Fibroblast of the aortic adventitia (primary cell): ENCODE results near the gene ABI3BP. TPM values are rescaled to one million over a fixed set of nuclear protein-coding genes. Genes with fewer than 3 reads are reported as not detected.
A peak's percentile ranks its signal among the peaks of the same experiment; 100 is the strongest.

ENCODE experiments used
- DNase-seq: peaks from one replicate; pipeline ENCODE4 v3.0.0-alpha.2; 2010; ENCODE audit warnings: low read depth
- H3K4me3 ChIP-seq: 2 replicates; pipeline ENCODE4 v1.5.1; 2011; ENCODE audit warnings: low read depth, mild to moderate bottlenecking, control low read depth, low read length, moderate library complexity
- total RNA-seq: library from RNA; depleted of rRNA; stranded (reverse); fragments of >200 nt; gene quantifications from 2 replicates; pipeline ENCODE4 v1.2.3, GENCODE V29; 2012; ENCODE audit warnings: low replicate concordance
- TF ChIP-seq, protein P1 (sequence below): IDR thresholded peaks from 2 replicates; pipeline ENCODE4 v1.5.1; 2011; ENCODE audit warnings: mild to moderate bottlenecking, low read length, control low read depth, inconsistent platforms; ENCODE audit not compliant: insufficient read depth

The ABI3BP gene
- total RNA-seq, 1 donor: 108 TPM

DNA sequence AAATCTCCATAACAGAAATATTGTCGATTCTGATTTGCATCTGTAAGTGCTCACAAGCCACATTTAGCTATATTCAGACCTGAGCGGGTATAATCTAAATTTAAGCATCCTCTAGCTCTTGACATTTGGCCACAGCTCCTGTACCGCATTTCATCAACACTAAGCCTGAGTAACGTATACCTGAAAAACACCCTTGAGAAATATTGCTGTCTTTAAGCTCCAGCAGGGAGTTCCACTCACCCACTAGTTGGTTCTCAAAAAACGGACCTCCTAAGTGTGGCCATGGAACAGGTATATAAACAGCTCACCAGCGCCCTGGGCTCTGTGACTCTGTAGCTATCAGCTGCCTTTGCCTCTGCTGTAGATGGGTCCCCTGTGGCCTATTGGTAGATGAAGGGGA lies 80.7 kb downstream of the ABI3BP start:
- TF ChIP-seq, protein P1, sequence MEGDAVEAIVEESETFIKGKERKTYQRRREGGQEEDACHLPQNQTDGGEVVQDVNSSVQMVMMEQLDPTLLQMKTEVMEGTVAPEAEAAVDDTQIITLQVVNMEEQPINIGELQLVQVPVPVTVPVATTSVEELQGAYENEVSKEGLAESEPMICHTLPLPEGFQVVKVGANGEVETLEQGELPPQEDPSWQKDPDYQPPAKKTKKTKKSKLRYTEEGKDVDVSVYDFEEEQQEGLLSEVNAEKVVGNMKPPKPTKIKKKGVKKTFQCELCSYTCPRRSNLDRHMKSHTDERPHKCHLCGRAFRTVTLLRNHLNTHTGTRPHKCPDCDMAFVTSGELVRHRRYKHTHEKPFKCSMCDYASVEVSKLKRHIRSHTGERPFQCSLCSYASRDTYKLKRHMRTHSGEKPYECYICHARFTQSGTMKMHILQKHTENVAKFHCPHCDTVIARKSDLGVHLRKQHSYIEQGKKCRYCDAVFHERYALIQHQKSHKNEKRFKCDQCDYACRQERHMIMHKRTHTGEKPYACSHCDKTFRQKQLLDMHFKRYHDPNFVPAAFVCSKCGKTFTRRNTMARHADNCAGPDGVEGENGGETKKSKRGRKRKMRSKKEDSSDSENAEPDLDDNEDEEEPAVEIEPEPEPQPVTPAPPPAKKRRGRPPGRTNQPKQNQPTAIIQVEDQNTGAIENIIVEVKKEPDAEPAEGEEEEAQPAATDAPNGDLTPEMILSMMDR: no peak
- DNase-seq: no peak
- H3K4me3 ChIP-seq: no peak overlapping the region

DNA sequence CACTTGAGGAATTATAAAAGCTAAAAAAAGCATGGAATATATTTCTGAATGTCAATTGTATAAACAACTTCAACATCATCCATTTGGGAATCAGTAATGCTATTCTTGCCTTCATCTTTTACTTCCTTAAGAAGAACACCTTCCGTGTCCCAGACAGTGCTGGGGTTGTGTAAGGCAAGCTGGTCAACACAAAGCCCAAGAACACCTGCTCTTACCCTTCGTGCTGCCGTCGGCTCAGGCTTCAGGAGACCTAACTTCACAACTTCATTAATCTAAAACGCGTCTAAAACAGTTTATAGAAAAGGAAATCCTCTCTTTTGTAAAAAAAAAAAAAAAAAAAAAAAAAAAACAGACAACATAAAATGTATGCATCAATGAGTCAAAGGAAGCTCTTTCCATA lies 81.3 kb downstream of the ABI3BP start:
- TF ChIP-seq, protein P1: no peak
- no peak for DNase-seq
- no peak overlapping the region for H3K4me3 ChIP-seq

DNA sequence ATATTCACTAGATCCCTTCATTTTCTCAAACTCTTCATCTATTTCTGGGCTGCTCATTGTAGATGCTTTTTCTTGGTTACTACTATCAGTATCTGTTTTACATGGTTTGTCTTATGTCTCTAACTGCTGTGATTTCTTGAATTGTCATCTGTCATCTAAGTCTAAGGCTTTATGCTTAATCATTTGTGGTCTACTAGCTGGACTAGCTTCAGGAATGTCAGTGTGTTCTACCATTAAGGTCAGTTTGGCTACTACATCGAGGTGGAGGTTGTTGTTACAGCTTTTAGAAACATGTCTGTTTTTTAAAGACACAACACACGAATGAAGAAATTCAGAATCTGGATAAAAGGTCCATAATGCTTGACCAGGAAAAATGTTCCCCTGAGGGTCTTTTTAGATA lies 82.2 kb downstream of the ABI3BP start:
- no peak for DNase-seq
- TF ChIP-seq, protein P1: no peak

DNA sequence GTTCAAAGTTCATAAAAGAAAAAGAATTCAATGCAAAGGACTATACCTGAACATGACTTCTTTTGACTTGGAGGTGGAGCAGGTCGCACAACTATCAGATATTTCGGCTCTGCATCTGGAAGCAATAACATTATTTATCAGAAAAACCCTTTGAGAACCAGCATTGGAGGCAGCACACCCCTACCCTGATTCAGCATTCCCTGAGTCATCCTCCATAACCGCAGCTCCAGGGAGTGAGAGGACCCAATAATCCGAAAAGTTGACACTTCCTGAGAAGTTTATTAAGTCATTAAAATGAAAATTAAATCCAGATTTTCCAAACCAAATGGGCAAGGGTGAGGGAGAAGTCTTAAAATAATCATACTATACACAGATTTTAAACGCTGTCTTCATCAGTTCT lies 90.6 kb downstream of the ABI3BP start:
- peak; percentile 76 for DNase-seq

More for the DNA sequence above, 82.2 kb downstream of the ABI3BP start:
- H3K4me3 ChIP-seq: no peak overlapping the region

DNA sequence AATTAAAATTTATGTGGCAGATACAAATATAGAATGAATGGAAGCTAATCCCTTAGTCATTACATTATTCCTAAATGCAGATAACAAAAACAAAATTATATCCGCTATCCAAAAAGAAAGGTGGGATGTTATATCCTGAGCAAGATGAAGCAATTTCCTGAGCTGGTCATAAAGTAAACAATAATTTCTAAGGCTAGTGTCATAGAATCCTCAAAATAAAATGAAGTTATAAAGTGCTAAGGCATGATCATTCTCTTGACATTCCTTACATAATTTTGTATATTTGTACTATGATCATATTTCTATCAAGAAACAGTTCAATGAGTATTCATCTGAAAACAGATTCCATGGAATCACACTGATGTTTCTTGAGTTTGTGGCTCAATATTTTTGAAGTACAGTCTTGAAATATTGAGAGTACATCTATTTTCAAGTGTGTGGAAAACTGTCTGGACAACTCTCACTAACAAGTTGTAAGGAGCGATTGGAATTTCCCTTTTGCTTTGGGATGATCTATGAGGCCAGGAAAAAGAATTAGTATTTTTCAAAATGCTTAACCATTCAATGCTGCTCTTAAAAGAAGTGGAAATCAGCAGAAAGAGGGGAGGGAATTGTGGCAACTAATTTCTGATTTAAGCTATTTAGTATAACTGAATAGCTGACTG lies 92.4 kb downstream of the ABI3BP start:
- DNase-seq: no peak
- TF ChIP-seq, protein P1: no peak
- no peak overlapping the region for H3K4me3 ChIP-seq

More for the DNA sequence above, 90.6 kb downstream of the ABI3BP start:
- TF ChIP-seq, protein P1: no peak
- no peak overlapping the region for H3K4me3 ChIP-seq

DNA sequence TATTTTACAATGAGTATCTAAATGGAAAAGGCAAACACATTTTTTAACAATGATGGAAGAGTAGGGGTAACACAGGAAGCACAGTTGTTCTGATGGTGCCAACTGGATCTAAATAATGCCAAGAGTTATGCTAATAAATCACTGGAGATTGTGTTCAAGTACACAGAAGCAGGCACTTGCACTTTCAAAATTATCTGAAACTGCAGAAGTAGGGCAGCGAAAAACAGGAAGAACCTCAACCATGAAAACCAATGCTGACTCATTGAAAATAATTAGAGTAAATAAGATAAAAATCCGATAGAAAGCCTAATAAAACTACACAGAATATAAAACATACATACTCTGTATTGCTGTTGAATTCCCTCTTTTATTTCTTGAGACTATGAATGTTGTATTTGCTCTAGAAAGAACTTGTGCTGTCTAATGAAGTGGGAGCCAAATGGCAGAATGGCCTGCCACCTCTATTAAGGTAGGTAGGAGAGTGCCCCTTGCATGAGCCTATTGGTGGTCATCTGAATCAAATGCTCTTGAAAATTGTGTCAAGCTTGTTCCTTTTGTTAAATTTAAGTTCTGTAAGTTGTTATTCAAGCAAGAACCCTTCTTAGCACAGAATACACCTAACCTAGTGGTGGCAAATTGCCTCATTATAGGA lies 93.7 kb downstream of the ABI3BP start:
- TF ChIP-seq, protein P1: no peak

DNA sequence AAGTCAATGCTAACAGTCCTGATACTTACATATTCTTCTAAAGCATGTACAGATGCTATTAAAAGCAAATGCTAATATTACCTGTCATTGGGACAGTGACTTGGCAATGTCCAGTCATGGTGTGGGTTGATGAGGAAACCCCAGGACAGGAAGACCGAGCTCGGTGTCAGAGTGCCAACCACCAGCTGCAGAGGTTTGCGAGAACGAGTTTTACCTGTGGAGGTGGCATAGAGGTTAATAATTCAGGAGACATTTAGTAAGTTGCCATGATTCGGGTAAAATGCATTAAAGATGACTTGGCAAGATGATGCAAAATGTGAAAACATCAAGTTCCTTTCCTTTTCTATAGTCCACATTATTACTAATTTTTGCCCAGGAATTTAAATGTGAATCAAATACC lies 94.5 kb downstream of the ABI3BP start:
- TF ChIP-seq, protein P1: no peak
- no peak for DNase-seq
- H3K4me3 ChIP-seq: no peak overlapping the region

More for the DNA sequence above, 93.7 kb downstream of the ABI3BP start:
- DNase-seq: peak; percentile 54
- H3K4me3 ChIP-seq: no peak overlapping the region
